HG03378 (cell line): ENCODE results near the gene LYRM2.
A peak's percentile ranks its signal among the peaks of the same experiment; 100 is the strongest.
"Not testable (repeated sequence)": the region's sequence is repeated elsewhere in the genome, so short reads cannot be mapped to it uniquely, and the experiment has no call there.

ENCODE experiments used
- ATAC-seq: cut with Tn5 transposase; IDR thresholded peaks from one replicate; pipeline ENCODE4 v1.9.1; 2021; ENCODE audit warnings: mild to moderate bottlenecking, moderate library complexity; ENCODE audit not compliant: unreplicated experiment

The LYRM2 gene

DNA sequence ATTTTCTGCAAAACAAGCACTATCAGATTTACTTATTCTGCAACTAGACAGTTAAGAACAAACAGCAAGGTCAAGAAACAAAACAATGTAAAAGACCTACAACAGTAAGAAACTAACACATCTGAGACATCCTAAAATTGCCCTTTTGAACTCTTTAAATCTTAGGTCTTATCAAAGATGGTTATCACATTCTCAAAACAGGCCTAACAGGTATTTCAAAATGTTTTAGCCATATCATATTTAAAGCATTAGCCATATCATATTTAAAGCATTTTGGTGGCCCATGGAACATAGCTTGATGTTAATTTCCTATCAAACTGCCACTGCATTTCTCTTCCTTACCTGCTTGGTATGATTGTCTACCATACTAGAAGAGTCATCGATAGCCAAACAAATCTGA is 11.1 kb upstream of the LYRM2 start:
- ATAC-seq: no peak

DNA sequence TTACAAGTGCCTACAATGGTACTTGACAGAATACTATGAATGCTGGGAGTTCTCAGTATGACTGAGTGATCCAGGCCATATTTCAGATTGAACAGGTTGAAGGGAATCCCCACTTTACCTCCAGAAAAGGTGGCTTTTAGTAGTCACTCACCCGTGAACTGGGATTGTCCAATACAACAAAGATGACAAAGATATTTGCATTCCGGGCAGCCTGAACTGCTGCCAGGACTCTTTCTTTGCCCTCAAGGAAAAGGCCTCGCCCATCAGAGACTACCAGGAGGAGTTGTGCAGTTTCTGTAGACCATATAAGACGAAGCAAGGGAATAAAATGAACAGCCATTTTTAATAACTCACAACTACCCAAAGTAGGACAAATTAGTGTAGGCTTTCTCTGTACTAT is 6.3 kb upstream of the LYRM2 start:
- ATAC-seq: no peak

DNA sequence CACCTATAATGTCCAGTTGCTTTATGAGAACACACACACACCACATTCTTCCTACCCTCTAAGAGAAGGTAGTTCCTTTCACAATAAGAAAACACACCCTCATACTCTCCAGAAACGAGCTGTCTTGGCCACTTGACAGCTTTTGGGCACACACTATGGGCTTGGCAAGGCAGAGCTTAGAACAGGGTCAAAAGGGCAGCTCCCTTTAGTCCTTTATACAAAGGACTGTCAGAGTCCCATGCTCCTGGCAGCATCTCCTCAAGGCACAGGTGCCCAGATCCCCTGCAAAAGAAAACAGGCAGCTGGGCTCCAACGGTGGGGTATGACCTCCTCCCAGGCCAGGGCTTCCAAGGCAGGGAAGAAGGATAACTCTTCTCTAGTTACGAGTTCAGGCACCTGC is 4.9 kb upstream of the LYRM2 start:
- no peak for ATAC-seq

DNA sequence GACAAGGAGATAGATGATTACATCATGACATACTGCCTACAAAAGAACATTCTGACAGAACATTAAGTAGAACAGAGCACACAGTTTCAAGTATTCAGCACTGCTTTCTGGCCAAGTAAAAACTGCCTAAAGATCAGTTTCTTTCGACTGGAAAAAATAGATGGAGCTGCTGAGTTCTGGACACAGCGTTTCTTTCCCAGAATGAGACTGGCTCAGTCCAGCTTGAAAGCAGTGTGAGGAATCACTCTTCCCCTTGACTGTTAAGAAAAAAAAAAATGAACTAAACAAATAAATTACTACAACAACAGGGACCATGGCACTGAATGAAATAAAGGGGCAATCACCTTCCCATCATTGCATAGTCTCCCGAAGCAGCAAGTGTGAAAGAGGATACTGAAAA is 4.4 kb upstream of the LYRM2 start:
- ATAC-seq: no peak

- ATAC-seq: not testable (repeated sequence)
Observed at GRCh38 chr6:89641581-89641980, 3.0 kb upstream of the LYRM2 start.

DNA sequence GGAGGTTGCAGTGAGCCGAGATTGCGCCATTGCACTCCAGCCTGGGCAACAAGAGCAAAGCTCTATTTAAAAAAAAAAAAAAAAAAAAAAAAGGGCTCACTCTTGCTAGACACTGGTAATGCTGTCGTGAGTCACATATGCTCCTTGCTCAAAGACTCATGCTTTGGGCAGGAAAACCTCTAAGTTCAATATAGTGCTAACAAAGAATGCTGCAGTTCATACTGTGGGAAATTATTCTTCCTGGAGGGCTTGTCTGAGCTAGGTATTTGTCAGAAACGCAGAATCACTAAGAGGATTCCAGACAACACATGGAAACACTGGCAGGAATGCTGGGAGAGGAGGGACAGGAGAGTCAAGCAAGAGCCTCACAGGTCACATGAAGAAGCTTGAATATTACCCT is 2.3 kb upstream of the LYRM2 start:
- ATAC-seq: no peak

GRCh38 chr6:89637960-89638319 is 607 bp downstream of the LYRM2 start:
- ATAC-seq: peak; percentile 1

DNA sequence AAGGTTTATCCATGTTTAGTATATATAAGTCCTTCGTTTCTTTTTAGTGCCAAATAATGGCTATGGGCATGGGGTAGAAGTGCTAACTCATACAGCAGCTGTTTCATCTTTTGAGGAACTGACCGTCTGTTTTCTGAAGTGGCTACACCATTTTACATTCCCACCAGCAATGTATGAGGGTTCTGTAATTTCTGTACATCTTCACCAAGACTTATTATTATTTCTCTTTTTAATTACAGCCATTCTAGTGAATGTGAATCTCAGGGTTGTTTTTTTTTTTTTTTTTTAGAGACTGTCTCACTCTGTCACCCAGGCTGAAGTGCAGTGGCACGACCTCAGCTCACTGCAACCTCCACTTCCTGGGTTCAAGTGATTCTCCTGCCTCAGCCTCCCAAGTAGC is 2.1 kb downstream of the LYRM2 start:
- not testable (repeated sequence) for ATAC-seq

DNA sequence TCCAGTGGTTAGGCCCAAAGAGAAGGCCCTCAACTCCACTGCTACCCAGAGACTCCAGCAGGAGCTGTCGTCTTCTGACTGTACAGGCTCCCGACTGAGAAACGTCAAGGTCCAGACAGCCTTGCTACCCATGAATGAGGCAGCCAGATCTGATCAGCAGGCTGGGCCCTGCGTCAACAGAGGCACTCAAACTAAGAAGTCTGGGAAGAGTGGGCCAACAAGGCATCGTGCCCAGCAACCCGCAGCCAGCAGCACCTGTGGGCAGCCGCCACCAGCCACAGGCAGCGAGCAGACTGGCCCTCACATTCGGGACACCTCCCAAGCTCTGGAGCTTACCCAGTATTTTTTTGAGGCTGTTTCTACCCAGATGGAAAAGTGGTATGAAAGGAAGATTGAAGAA is 8.1 kb downstream of the LYRM2 start:
- ATAC-seq: no peak

DNA sequence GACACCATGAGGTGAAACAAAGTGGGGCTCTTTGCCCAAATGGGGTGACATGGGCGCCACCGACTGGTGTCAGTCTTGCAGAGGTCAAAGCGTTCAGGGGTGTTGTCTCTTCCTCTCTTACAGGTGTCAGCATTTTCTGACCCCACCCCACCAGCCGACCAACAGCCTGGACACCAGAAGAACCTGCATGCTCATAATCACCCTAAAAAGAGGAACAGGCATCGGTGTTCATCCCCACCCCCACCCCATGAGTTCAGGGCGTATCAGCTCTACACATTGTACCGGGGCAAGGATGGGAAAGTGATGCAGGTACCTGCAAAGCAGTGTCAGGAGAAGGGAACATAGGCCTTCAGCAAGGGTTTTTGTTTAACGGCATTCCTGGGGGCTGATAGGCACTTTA is 14.8 kb downstream of the LYRM2 start:
- no peak for ATAC-seq

DNA sequence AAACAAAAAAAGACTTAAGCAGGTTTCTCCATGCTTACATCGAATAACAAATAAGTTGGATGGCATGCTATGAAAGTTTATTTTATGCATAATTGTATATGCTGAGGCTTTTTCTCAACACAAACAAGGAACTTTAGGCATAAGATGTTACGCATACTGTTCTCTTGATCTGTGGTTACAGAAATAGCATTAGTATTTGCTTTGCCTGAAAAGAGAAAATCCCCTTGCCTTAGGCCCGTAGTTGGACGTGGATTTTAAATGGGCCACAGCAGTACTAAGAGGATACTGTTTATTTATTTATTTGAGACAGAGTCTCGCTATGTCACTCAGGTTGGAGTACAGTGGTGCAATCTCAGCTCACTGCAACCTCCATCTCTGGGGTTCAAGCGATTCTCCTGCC is 19.0 kb downstream of the LYRM2 start:
- no peak for ATAC-seq

GRCh38 chr6:89618026-89618425 is 20.5 kb downstream of the LYRM2 start:
- ATAC-seq: no peak

DNA sequence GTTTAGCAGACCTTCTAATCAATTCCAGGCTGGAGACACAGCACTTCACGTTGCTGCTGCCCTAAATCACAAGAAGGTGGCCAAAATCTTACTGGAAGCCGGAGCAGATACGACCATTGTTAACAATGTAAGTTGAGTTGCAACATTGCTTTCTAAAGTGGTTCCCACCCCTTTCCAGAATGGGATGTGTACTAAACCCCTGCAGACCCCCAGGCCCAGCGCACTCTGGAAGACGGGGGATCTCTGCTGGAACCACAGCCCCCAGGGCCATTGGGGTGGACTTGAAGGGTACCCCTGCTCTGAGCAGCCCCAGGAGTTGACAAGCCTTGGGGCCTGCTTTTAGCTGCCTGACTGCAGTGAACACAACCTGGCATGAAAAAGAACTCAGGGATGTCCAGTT is 22.0 kb downstream of the LYRM2 start:
- no peak for ATAC-seq

DNA sequence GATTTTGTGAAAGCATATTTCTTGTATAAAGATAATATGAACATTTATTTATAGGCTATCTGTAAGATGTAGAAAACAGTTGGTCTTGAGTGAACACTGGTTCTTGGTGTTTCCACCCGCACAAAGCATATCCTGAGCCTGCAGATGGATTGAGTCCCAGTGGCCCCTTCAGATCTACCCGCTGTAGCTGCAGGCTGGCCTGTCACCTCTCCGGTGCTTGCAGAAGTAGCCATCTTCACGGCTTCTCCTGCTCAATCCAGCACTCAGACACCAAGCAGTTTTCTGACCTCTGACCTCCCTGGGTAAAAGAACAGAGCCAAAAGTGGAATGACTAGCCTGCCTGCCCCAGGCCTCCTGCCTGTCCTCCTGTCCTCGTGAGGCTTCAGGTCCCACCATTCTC is 22.7 kb downstream of the LYRM2 start:
- no peak for ATAC-seq

- ATAC-seq: no peak
Observed at GRCh38 chr6:89613790-89614189, 24.8 kb downstream of the LYRM2 start.

DNA sequence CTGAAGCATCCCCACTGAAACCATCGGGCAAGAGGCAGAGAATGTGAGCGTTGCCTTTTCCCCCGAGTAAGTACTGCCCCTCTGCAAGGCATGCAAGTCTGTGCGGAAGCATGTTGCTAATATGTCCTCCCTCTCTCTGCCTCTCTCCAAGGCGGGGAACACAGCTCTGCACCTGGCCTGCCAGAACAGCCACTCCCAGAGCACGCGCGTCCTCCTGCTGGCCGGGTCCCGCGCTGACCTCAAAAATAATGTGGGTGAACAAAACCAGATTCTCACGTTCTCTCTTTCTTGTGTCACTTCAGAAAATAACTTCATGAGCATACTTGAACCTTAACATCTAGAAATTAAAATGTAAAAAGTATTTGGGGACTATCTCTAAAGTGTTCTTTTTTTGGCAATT is 26.4 kb downstream of the LYRM2 start:
- ATAC-seq: no peak

DNA sequence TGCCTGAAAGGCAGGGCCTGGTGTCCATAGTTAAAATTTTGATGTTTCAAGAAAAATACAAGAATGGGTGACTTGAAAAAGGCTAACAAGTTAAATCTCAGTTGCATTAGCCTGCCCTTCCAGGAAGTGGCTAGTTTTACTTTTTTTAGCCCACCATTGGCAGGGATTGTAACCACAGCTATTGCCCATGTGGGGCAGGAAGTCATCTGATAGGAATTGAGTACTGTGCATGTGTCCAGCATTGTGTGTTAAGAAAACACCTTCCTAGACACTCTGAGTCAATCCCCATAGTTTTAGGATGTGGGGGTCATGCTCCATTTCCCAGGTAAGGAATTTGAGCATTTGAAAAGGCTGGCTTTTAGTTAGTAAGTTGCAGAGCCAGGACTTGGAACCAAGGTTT is 26.9 kb downstream of the LYRM2 start:
- no peak for ATAC-seq

- no peak for ATAC-seq
Observed at GRCh38 chr6:89610149-89610642, 28.4 kb downstream of the LYRM2 start.

- no peak for ATAC-seq
Observed at GRCh38 chr6:89605861-89606260, 32.7 kb downstream of the LYRM2 start.

DNA sequence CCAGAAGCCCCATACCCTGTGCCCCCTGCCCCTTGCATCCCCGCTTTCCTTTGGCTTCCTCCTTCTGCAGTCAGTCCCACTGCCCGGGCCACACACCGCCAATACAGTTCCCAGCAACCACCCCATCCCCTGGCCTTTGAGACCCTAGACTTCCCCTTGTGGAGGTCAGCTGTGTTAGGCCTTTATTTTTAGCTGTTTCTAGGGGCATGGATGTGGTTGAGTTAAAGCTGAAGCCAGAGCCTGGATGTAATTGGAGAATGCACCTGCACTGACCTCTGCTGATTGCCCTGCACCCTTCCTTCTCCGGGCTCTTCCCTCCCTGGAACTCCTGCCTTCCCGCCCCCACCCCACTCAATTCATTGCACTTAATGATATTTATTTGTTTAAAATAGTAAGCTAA is 33.9 kb downstream of the LYRM2 start:
- ATAC-seq: no peak

GRCh38 chr6:89602166-89602565 is 36.4 kb downstream of the LYRM2 start:
- no peak for ATAC-seq

DNA sequence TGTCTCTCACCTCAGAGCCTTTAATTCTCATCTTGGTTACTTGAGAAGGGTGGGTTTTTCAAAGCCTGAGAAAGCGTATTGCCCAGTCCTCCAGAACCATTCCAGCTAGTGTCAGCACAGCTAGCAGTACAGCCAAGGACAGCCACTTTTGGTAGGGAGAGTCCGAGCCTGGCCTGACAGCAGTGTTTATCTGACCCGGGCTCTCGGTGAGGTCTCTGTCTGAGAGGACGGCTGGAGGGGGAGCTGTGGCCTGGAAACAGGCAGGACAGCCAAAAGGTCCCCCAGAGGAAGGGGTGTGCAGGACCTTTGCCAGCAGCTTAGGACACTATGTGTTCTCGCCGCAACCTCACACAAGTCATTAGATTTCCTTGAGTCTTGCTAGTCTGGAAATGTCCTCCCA is 38.8 kb downstream of the LYRM2 start:
- ATAC-seq: no peak

- ATAC-seq: no peak
Observed at GRCh38 chr6:89597988-89598387, 40.6 kb downstream of the LYRM2 start.

DNA sequence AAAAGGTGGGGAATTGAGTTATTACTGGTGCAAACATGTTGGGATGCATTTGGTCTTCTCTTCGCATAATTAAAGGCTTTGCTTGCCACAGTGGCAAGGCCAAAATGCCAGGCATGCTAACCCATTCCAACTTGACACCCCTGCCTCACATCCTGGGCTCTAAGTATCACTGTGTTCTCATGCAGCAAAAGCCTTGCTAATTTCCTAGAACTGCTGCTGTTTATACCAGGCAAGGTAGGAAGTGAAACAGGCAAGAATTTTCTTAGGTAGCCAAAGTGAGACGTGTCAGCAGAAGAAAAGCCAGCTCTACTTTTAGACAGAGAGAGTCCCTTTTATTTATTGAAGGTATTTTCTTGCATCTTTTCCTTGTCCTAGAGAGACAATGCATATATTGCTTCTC is 41.2 kb downstream of the LYRM2 start:
- ATAC-seq: no peak
